GM23338 (cell line): Measurements from ENCODE around the gene RRP12. TPM values are rescaled to one million over a fixed set of nuclear protein-coding genes. Genes with fewer than 3 reads are reported as not detected.
A peak's percentile ranks its signal among the peaks of the same experiment; 100 is the strongest.

Experiments used
- ATAC-seq: fragments of 200-7000 bp; cut with Tn5 transposase; 3 replicates; pipeline ENCODE4 v1.9.1; 2020
- DNase-seq: peaks from one replicate; pipeline ENCODE4 v3.0.0-alpha.2; 2015; ENCODE audit warnings: low spot score
- H2AFZ ChIP-seq: fragments of 200-600 bp; sonication (generic); 2 replicates; pipeline ENCODE4 v1.8.0; 2016; ENCODE audit warnings: antibody characterized with exemption, mild to moderate bottlenecking, moderate library complexity
- H3F3A ChIP-seq: fragments of 200-600 bp; sonication (generic); replicated peaks from 2 replicates; pipeline ENCODE4 v1.8.0; 2017; ENCODE audit warnings: antibody characterized with exemption, mixed run types, low read depth
- H3K27ac ChIP-seq: fragments of 200-600 bp; sonication (generic); 2 replicates; pipeline ENCODE4 v1.6.1; 2016; ENCODE audit warnings: low read depth
- H3K27me3 ChIP-seq: fragments of 200-600 bp; sonication (generic); 2 replicates; pipeline ENCODE4 v1.8.0; 2016; ENCODE audit warnings: mild to moderate bottlenecking, mixed run types, moderate library complexity; ENCODE audit not compliant: insufficient read depth
- H3K36me3 ChIP-seq: fragments of 200-600 bp; sonication (generic); 2 replicates; pipeline ENCODE4 v1.8.0; 2016; ENCODE audit warnings: mild to moderate bottlenecking; ENCODE audit not compliant: insufficient read depth
- H3K4me1 ChIP-seq: fragments of 200-600 bp; sonication (generic); 2 replicates; pipeline ENCODE4 v1.8.0; 2016; ENCODE audit warnings: mild to moderate bottlenecking, moderate library complexity; ENCODE audit not compliant: insufficient read depth
- H3K4me2 ChIP-seq: fragments of 200-600 bp; sonication (generic); 2 replicates; pipeline ENCODE4 v1.7.1; 2017; ENCODE audit warnings: mixed run types
- H3K4me3 ChIP-seq: fragments of 200-600 bp; sonication (generic); 2 replicates; pipeline ENCODE4 v1.6.1; 2016; ENCODE audit warnings: mixed run types
- H3K79me2 ChIP-seq: fragments of 200-600 bp; sonication (generic); replicated peaks from 2 replicates; pipeline ENCODE4 v1.8.0; 2017; ENCODE audit warnings: mild to moderate bottlenecking; ENCODE audit not compliant: insufficient read depth
- H3K9me2 ChIP-seq: fragments of 200-600 bp; sonication (generic); 2 replicates; pipeline ENCODE4 v1.8.0; 2017; ENCODE audit not compliant: insufficient read depth
- H4K20me1 ChIP-seq: fragments of 200-600 bp; sonication (generic); replicated peaks from 2 replicates; pipeline ENCODE4 v1.8.0; 2017; ENCODE audit warnings: mild to moderate bottlenecking; ENCODE audit not compliant: insufficient read depth
- H3K27ac Mint-ChIP-seq: 2 replicates; pipeline ENCODE4 v1.8.0; 2020; ENCODE audit warnings: inconsistent platforms, mild to moderate bottlenecking, moderate library complexity, mixed read lengths
- H3K27me3 Mint-ChIP-seq: 3 replicates; pipeline ENCODE4 v1.8.0; 2022; ENCODE audit warnings: low read depth, mild to moderate bottlenecking, moderate library complexity, mixed read lengths, inconsistent platforms; ENCODE audit not compliant: insufficient read depth, poor library complexity
- H3K36me3 Mint-ChIP-seq: 3 replicates; pipeline ENCODE4 v1.8.0; 2021; ENCODE audit warnings: low read depth, mild to moderate bottlenecking, inconsistent platforms, moderate library complexity, mixed read lengths
- H3K4me1 Mint-ChIP-seq: 3 replicates; pipeline ENCODE4 v1.8.0; 2020; ENCODE audit warnings: mild to moderate bottlenecking, inconsistent platforms, mixed read lengths
- H3K4me3 Mint-ChIP-seq: 3 replicates; pipeline ENCODE4 v1.8.0; 2021; ENCODE audit warnings: moderate library complexity, mild to moderate bottlenecking, inconsistent platforms, mixed read lengths
- H3K9me3 Mint-ChIP-seq: 3 replicates; pipeline ENCODE4 v1.8.0; 2020; ENCODE audit warnings: moderate library complexity, mild to moderate bottlenecking, inconsistent platforms, mixed read lengths
- CREB1 ChIP-seq: fragments of 250-450 bp; sonication (Bioruptor Pico); IDR thresholded peaks from 2 replicates; pipeline ENCODE4 v1.5.0; 2020; ENCODE audit warnings: low read depth, mild to moderate bottlenecking, moderate library complexity
- JUNB ChIP-seq: IDR thresholded peaks from one replicate; pipeline ENCODE4 v1.6.1; 2016; ENCODE audit warnings: antibody characterized with exemption; ENCODE audit not compliant: unreplicated experiment
- POLR2AphosphoS5 ChIP-seq: IDR thresholded peaks from 2 replicates; pipeline ENCODE4 v1.6.1; 2016; ENCODE audit warnings: antibody characterized with exemption, low read depth
- REST ChIP-seq: IDR thresholded peaks from one replicate; pipeline ENCODE4 v1.6.1; 2018; ENCODE audit warnings: antibody characterized with exemption; ENCODE audit not compliant: unreplicated experiment
- ZNF331 ChIP-seq: fragments of 250-450 bp; sonication (Bioruptor Pico); IDR thresholded peaks from 2 replicates; pipeline ENCODE4 v1.5.0; 2020; ENCODE audit warnings: low read depth, mild to moderate bottlenecking, moderate library complexity
- polyA plus RNA-seq: library from polyadenylated mRNA; unstranded; fragments of >200 nt; fragmentation: Nextera tagmentation; extraction: Ambion mirVana; gene quantifications from 2 replicates; pipeline ENCODE4 v1.2.1, GENCODE V29; 2016
- total RNA-seq: library from RNA; depleted of rRNA; stranded (reverse); fragments of >200 nt; shearing (Covaris generic); gene quantifications from 2 replicates; pipeline ENCODE4 v1.2.3, GENCODE V29; 2014
- TF ChIP-seq, protein P1 (sequence below), 2 experiments: fragments of 200-600 bp in 1 of 2; sonication (generic) in 1 of 2; conservative IDR thresholded peaks; 2 replicates each; pipeline versions ENCODE4 v1.5.1 to v1.6.1; 2016 to 2017; ENCODE audit warnings: antibody characterized with exemption in 2 of 2, low read depth in 2 of 2, mild to moderate bottlenecking in 2 of 2, moderate library complexity in 1 of 2

The RRP12 gene
- total and polyA plus RNA-seq, 2 experiments from 2014 or later = 53.4 to 62.6 TPM

GRCh38 chr10:97408496-97408992, 7.4 kb upstream of the RRP12 start:
- H3K27ac Mint-ChIP-seq = no peak overlapping the region
- Histone ChIP-seq H3K4me3 (no peak overlapping the region), H3K27me3 (no peaks in the 10 kb centered on the region), H3K36me3 (no peaks in the 10 kb centered on the region), H2AFZ (0 out of 2 replicates have a peak overlapping the region, but pooled peaks have one; percentile 59), H3K27ac (no peak overlapping the region), H3K9me2 (no peaks in the 10 kb centered on the region), H3K4me2 (no peak overlapping the region), H3F3A (peaks cover 13% of the 10 kb centered on the region; the same call in 1 of the 2 replicates), H3K4me1 (no peaks in the 10 kb centered on the region; the same call in 1 of the 2 replicates), H3K79me2 (no peaks in the 10 kb centered on the region), H4K20me1 (no peaks in the 10 kb centered on the region)
- no peak overlapping the region for H3K4me3 Mint-ChIP-seq
- TF ChIP-seq ZNF331 (CRISPR knock-in tag) (no peak), JUNB (no peak), CREB1 (CRISPR knock-in tag) (no peak)
- TF ChIP-seq, protein P1, sequence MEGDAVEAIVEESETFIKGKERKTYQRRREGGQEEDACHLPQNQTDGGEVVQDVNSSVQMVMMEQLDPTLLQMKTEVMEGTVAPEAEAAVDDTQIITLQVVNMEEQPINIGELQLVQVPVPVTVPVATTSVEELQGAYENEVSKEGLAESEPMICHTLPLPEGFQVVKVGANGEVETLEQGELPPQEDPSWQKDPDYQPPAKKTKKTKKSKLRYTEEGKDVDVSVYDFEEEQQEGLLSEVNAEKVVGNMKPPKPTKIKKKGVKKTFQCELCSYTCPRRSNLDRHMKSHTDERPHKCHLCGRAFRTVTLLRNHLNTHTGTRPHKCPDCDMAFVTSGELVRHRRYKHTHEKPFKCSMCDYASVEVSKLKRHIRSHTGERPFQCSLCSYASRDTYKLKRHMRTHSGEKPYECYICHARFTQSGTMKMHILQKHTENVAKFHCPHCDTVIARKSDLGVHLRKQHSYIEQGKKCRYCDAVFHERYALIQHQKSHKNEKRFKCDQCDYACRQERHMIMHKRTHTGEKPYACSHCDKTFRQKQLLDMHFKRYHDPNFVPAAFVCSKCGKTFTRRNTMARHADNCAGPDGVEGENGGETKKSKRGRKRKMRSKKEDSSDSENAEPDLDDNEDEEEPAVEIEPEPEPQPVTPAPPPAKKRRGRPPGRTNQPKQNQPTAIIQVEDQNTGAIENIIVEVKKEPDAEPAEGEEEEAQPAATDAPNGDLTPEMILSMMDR (conservative IDR thresholded peaks at IDR 0.05; ENCODE audit: low read depth in 2 of 2) = no peak
- H3K4me1 Mint-ChIP-seq = peaks cover 6% of the 10 kb centered on the region; the same call in 2 of the 3 replicates
- no peaks in the 10 kb centered on the region for H3K27me3 Mint-ChIP-seq
- no peaks in the 10 kb centered on the region for H3K9me3 Mint-ChIP-seq
- H3K36me3 Mint-ChIP-seq = no peaks in the 10 kb centered on the region
- no peak for DNase-seq
- no peak for ATAC-seq

DNA sequence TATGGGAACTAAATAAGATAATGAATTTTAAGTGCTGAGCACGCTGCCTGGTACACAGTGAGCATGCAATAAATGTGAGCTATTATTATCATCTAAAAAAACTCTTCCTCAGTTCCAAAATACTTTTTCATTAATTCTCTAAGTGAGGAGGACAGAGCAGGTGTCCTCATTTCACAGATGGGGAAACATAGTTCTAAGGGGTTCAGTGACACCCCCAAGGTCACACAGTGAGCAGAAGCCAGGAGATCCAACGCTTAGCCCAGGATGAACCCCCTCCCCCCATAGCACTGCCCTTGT, 6.8 kb upstream of the RRP12 start:
- no peak overlapping the region for H2AFZ ChIP-seq
- no peaks in the 10 kb centered on the region for H3K36me3 Mint-ChIP-seq
- H3K36me3 ChIP-seq = no peaks in the 10 kb centered on the region
- ATAC-seq (no peak), DNase-seq (no peak)
- peaks cover 13% of the 10 kb centered on the region; the same call in 1 of the 2 replicates for H3F3A ChIP-seq
- H3K9me2 ChIP-seq = no peaks in the 10 kb centered on the region
- H3K4me2 ChIP-seq = no peak overlapping the region
- TF ChIP-seq POLR2AphosphoS5 = no peak
- no peak overlapping the region for H3K4me3 Mint-ChIP-seq
- no peaks in the 10 kb centered on the region for H3K27me3 ChIP-seq
- H3K27ac Mint-ChIP-seq = no peak overlapping the region
- no peaks in the 10 kb centered on the region for H3K79me2 ChIP-seq
- H3K4me1 ChIP-seq = no peaks in the 10 kb centered on the region; the same call in 1 of the 2 replicates
- H4K20me1 ChIP-seq = no peaks in the 10 kb centered on the region
- no peaks in the 10 kb centered on the region for H3K27me3 Mint-ChIP-seq
- no peaks in the 10 kb centered on the region for H3K9me3 Mint-ChIP-seq
- H3K4me1 Mint-ChIP-seq = peaks cover 2% of the 10 kb centered on the region; the same call in 1 of the 3 replicates
- no peak overlapping the region for H3K4me3 ChIP-seq
- no peak overlapping the region for H3K27ac ChIP-seq

DNA sequence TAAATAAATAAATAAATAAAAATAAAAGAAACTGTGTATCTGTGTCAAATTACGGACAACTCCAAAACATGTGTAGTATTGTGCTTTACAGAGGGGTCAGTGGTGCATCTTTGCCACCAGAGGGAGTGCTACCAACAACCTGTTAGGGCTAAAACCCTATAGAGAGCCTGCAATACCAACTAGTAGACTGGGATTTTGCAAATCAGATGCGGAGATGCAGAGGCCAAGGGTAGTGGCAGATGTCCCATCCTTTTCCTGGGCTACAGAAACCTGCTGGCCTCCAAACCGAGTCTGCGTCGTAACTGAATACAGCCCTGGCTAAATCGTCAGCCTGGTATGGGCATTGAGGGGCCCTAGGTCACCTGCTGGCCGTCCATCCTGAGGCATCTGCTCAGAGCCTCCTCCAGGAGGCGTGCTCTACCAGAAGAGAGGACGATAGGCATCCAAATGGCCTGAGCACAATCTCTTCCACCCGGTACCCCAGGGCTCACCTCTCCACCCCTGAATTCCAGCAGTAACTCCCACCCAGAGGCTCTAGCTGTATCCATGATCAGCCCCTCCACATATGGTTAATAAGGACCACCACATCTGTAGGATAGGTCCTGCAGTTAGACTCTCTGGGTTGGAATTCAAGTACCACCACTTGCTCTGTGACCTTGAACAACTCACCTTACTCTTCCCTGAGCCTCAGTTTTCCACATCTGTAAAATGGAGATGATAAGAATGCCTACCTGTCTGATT, 6.2 kb upstream of the RRP12 start:
- Mint-ChIP-seq H3K9me3 (no peaks in the 10 kb centered on the region), H3K27me3 (peaks cover 2% of the 10 kb centered on the region), H3K4me1 (no peaks in the 10 kb centered on the region), H3K36me3 (no peaks in the 10 kb centered on the region), H3K27ac (0 out of 2 replicates have a peak overlapping the region, but pooled peaks have one; percentile 71), H3K4me3 (peak overlapping the region; percentile 62)
- Histone ChIP-seq H3K4me3 (peak overlapping the region; percentile 60), H3K9me2 (no peaks in the 10 kb centered on the region), H2AFZ (peak overlapping the region; percentile 93), H3K27me3 (no peaks in the 10 kb centered on the region), H3K4me2 (peak overlapping the region; percentile 80), H4K20me1 (no peaks in the 10 kb centered on the region), H3K27ac (peak overlapping the region; percentile 18; the same call in 1 of the 2 replicates), H3K36me3 (no peaks in the 10 kb centered on the region), H3F3A (peaks cover 13% of the 10 kb centered on the region; the same call in 1 of the 2 replicates), H3K79me2 (no peaks in the 10 kb centered on the region), H3K4me1 (no peaks in the 10 kb centered on the region; the same call in 1 of the 2 replicates)
- DNase-seq (peak; percentile 90), ATAC-seq (peak; percentile 98)
- TF ChIP-seq REST = no peak
- TF ChIP-seq, protein P1 (conservative IDR thresholded peaks at IDR 0.05; ENCODE audit: low read depth in 2 of 2) = peak; percentile 86 to 96
